Glomerular endothelial cell (primary cell): ENCODE measurements around the gene PLXNA4. TPM values are rescaled to one million over a fixed set of nuclear protein-coding genes. Genes with fewer than 3 reads are reported as not detected.

Experiments
- DNase-seq: peaks from one replicate; pipeline ENCODE4 v3.0.0-alpha.2; 2011; ENCODE audit warnings: low read depth, low spot score; ENCODE audit errors: extremely low read depth
- total RNA-seq: library from RNA; depleted of rRNA; stranded (reverse); fragments of >200 nt; gene quantifications from 2 replicates; pipeline ENCODE4 v1.2.3, GENCODE V29; 2015

The PLXNA4 gene
- total RNA-seq, 1 donor from 2014 or later: 1.2 TPM

DNA sequence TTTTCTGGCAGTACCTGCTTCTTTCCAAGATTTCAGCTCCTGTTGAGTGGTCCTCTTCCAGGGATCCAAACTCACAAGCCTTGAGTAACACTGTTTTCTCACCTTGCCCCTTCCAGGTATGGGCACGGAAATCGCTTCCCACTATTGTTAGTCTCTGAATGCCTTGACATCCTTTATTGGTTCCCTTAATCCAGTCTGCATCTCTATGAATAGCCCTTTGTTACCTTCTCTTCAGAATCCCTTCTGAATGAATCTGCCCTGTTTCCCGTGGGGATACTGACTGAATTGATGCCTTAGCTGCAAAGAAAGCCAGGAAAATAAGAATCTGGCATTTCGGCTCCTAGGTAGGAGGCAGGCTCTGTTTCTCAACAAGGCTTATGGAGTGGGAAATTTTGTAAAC, 467.7 kb downstream of the PLXNA4 start:
- no peak for DNase-seq

DNA sequence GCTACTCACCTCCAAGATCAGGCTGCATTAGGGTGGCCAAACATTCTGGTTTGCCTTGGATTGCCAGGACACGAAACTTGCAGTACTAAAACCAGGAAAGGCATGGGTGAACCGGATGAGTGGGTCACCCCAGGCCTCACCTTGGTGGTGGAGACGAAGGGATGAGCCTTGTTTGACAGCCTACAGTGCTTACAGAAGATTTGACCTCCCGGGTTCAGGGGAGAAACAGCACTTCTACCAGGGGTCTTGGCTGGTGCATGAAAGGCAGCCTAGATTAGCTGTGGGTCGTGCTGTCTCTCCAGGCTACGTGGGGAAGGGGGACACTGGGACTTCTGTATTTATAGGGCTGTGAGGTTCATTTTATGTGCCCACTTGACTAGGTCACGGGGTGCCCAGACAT, 469.8 kb downstream of the PLXNA4 start:
- DNase-seq: no peak

DNA sequence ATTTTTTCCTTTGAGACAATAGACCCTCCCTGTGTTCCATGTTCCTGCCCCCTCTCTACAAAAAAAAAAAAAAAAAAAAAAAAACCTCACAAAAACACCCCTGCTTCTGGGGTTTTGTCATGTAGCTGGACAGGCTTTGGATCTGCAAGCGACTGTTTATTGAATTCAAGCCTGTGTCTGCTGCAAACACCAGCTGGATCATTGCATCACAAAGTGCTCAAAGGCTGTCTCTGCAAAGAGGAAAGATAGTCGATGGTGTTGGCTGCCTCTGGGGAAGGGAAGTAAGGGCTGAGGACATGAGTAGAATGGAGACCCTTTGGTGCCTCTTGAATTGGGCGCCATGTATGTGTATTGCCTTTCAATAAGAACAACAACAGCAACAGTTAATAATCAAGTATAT, 471.2 kb downstream of the PLXNA4 start:
- DNase-seq: no peak

DNA sequence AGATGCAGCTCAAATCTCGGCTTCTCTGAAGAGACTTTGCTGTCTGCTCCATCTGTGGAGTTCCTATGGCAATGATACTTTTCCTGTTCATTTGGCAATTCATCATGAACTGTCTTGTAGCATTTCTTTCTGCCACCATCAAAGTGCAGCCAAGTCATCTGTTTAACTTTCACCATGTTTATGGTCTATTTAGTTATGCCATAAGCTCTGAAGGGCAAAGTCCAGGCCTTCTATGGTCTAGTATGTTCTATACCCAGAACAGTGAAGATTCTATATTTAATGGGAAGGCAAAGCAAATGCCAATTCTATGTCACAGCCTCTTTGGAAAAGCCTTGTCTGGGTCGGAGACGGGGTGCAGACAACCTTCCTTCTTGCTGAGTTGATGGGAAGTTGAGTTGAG, 472.6 kb downstream of the PLXNA4 start:
- DNase-seq: no peak

DNA sequence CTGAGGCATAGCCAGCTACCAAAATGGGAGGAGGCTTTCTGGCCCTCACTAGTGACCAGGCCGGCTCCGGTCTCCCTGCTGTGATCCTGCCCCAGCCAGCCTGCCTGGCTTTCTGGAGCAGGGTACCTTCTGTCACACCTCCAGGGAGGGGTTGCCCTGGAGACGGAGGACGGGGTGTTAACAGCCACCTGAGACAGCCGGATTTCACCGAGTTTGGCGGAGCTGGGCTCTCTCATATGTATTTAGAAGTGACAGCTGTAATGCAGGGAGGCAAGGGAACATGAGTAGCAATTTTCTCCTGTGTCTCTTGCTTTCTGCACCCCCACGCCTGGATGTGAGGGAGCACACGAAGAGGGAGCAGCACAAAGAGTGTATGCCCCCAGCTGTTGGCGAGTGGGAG, 473.3 kb downstream of the PLXNA4 start:
- DNase-seq: no peak

DNA sequence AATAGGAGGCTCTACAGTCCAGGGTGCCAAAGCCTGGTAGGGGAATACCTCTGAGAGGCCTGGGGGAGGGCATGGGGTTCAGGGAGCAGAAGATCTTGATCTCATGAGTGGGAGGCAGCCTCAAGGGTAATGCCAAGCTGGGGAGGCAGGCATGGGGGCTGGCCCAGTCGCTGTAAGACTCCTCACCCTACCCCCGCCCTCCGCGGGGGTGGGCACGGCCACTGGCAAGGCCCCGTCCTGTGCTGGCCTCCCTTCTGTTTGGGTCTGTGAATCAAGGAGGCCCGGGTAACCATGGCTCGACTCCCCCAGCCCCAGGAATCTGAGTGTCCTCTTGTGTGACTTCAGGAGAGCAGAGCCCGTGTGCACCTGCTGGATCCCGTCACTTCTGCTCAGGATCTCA, 473.9 kb downstream of the PLXNA4 start:
- no peak for DNase-seq

DNA sequence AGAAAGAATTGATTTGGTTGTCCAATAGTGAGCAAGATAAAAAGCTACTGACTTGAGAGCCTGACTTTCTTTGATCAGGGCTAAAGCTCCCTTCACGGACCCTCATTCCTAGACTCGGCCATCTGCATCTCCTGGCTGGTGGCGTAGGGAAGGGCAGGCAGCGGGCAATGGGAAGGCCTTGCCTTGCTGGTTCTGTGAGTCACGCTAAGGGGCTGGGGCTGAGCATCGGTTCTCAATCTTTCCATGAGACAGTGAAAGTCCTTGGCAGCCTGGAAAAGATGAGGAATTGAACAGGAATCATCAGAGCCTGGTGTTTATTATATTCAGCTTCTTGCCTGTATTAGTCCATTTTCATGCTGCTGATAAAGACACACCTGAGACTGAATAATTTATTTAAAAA, 475.3 kb downstream of the PLXNA4 start:
- no peak for DNase-seq

DNA sequence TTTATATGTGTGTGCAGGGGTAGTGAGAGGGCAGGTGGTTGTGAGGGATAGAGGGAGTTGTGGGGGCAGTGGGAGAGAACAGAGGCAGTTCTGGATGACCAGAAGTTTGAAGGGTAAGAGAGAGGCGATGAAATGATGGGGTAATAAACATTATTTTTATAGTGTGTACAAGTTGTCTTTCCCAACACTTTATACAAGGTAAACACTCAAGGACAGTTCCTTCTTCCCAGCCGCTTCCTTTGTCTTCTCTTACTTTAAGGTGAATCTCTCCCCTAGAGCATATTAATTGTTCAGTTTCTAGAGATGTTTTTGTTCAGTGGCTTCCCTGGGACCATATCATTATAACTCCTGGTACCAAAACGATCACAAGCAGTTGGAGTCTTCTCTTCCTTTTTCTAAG, 475.8 kb downstream of the PLXNA4 start:
- no peak for DNase-seq

DNA sequence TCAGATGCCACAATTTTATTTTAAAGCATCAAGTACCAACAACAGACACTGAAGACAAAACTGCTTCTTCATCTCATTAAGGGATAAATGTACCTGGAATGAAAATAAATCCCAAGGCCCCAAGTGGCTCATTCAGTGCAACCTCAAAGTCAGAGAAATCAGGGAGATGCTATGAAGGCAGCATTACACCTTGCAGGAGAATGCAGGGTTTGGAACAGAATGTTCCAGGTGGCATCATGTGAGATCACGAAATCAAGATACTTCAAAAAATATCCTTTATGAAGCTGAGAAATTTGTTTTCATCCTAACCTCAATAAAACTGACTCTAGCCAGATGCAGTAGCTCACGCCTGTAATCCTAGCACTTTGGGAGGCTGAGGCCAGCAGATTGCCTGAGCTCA, 477.1 kb downstream of the PLXNA4 start:
- no peak for DNase-seq

DNA sequence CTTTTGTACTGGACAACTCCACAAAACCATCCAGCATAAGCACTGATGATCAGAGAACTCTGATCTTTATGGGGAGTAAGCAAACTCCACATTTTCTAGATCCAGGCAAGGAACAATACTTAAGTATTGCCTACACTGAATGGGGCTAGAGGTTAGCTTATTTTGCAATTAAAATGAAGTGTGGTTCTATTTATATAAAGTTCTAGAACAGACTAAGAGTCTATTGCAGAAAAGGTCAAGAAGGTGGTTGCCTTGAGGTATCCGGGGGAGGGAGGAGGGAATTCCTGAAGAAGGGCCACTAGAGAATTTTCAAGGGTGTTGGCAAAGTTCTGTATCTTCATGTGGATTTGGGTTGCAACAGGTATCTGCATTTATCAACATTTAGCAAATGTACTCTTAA, 477.9 kb downstream of the PLXNA4 start:
- no peak for DNase-seq

DNA sequence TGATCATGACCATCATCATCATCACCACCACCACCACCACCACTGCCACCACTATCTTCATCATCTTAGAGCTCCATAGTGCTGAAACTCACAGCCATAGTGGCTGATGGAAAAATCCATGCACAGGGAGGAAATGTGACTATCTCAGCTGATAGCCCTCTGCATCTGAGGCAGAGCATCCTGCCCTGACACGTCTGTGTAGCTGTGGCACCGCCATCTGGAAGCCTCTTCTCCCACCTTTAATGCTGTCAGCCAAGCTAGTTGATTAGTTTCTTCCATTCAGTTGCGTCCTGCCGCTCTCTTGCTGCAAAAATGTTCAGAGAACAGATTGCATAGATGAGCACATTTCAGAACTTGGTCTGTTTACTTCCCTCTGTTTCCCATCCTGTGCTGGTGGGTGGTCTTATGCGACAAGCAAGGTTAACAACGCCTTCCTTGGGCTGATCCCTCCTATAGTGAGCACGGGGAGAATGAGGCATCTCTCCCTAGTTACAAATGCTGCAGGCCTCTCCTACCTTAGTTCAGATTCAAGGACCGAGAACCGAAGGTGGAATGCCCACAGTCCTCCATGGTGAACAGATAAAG, 478.6 kb downstream of the PLXNA4 start:
- no peak for DNase-seq

DNA sequence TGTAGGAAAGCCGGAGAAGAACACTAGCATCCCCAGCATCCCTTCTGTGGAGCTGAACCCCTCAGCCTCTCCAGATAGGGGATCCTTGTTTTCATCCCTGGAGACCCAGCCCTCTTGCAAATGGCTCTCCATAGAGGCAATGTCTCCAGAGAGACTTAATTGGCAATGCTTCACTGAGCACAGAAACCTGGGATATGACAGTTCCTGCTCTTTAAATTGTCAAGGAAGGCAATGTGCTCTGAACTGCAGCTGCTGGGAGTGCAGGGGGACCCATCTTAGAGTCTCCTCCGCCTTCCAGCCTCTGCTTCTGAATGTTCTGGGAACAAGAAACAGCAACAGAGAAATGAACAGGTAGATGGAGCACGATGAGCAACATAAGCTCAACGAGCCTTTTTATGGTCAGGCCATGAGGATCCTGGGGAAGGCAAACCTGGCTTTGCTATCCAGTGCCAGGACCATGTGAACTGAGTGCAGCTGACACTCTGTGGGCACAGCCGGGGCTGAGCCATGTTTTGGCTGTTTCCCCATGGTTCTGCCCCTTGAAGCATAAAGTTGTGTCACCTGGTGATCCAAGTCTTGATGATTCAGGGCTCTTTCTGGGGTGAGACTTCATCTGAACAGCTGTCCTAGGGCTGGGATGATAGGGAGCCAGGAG, 481.0 kb downstream of the PLXNA4 start:
- DNase-seq: no peak

DNA sequence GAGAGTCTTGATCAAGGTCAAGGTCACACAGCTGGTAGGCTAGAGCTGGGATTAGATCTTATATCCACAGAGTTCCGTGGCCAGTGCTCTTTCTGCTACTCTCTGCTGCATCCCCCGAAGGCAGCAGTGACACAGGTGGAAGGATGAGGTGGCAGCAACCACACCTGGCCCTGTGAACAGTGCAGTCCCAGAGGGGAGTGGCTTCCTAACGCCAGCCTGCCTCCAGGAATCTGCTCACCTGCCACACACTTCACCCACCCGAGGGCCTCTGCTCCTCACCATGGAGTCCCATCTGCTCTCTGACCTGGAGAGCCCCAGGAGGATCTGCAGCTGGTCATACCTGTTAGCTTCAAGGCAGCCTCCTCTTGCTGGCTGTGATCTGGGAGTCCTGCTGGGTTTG, 484.2 kb downstream of the PLXNA4 start:
- no peak for DNase-seq

DNA sequence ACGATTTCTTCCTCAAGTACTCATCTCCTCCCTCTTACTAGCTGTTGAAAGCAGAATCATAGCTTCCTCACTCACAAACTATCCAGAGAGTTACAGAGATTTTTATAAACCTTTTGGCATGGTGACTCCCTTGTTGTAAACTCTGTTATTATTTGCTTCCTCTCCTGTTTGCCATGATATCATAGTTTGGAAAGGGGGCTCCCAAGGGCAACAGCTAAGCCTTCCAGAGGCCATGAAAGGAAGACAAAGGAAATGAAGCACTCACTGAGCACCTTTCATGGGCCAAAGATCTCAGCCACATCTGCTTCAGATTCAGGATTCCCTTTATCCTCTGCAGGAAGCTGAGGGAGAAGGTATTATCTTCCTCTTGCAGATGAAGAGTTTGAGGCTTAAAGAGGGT, 484.6 kb downstream of the PLXNA4 start:
- DNase-seq: no peak

DNA sequence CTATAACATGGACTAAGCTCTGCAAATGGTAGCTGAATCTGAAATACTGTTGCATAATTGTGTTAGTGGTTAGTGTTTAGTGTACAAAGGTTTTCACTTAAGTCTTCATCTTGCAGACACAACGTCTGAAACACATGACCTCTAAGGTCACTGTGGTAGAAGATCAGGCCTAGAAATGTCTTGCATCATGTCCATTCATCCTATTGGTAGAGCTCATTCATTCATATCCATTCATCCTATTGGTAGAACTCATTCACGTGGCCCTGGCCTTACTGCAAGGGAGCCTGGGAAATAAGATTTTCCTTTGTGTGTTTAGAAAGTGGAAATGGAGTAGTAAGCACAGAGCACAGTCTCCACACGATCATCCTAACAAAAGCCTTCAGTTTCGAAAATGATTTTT, 485.8 kb downstream of the PLXNA4 start:
- DNase-seq: no peak

DNA sequence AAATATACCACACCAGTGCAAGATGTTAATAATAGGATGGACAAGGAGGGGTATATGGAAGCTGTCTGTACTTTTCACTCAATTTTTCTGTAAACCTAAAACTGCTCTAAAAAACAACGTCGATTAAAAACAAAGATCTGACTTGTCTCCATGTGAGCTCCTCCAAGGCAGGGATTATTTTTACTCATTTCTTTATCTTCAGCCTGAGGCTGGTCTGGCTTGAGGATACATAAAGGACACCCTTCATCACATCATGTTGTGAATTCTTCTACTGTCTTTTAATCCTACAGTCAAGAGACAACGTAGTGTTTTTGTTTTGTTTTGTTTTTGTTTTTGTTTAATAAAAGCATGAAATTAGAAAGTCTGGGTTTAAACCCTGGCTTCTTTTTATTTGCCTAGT, 486.9 kb downstream of the PLXNA4 start:
- DNase-seq: no peak

DNA sequence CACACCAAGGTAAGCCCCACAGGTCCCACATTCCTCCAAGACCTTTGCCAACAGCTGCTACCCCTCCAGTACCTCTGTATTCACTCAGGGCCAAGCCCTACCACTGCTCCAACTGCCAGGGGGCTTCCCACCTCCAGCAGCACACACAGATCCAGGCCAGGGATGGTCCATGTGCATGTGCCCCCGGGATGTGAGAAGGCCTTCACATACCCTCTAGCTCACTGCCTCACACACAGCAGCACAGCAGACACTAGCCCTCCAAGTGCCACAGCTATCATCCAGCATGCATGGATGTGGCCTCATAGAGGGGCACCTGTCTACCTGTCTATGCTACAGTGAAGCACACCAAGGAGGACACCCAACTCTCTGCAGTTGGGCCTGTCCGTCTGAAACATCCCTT, 488.8 kb downstream of the PLXNA4 start:
- DNase-seq: no peak

DNA sequence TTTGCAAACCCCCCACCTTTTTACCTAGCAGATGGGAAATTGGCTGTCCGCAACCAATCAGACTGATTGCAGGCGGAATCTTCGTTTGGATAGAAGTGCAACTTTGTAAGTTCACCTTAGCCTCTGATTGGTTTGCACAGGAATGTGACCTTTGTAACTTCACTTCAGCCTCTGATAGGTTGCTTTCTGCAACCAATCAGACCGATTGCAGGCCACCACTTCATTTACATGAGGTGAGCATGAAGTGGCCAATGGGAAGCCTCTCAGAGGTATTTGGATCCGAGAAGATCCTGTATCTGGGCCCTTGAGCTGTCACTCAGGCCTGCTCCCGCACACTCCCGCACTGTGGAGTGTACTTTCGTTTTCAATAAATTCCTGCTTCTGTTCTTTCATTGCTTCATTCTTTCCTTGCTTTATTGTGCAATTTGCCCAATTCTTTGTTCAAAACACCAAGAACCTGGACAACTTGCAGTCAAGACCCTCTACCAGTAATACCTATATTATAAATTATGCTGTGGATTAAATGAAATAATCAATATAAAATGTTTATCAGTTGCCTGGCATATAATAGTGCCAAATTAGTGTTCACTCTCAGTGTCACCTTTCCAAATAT, 491.4 kb downstream of the PLXNA4 start:
- no peak for DNase-seq

DNA sequence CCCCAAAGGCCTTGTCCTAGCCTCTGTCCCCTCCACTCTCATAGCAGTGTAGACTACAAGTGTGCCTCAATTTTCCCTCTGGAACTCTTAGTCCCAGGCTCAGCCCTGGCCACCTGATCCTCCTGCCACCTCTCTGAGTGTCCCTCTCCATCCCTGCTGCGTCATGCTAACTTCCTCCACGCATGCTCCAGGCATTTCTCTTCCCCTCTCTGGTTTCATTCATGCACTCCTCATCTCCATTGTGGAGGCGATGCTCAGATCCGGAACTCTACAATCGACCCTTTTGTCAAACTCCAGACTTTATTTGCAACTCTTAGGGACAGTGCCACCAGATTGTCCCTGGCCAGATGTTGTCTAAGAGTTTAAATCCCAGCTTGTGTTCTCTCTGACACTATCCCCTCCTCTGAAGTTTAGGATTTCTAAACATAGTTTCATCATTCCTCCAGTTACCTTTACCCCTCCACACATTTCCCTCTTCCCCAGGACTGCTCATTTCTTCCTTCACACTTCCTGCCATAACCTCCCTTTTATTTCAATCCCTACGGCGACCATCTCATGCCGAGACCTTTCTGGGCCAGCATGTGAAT, 492.6 kb downstream of the PLXNA4 start:
- DNase-seq: no peak

DNA sequence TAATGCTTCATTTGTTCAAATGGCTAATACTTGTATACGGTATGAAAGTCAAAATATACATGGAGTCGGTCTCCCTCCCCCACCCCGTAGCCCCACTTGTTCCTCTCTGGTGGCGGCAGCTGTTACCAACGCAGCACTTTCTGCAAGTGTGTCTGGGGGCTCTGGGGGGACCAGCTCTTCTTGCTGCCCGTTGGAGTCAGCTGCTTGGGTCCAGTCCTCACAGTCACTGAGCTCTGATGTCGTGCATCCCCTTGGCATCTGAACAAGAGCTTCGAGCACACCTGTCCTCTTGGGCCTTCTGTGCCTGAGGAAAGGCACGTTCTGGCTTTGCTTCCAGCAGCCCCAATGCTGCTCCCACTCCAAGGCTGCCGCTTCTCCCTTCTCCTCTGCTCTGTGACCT, 493.1 kb downstream of the PLXNA4 start:
- no peak for DNase-seq

DNA sequence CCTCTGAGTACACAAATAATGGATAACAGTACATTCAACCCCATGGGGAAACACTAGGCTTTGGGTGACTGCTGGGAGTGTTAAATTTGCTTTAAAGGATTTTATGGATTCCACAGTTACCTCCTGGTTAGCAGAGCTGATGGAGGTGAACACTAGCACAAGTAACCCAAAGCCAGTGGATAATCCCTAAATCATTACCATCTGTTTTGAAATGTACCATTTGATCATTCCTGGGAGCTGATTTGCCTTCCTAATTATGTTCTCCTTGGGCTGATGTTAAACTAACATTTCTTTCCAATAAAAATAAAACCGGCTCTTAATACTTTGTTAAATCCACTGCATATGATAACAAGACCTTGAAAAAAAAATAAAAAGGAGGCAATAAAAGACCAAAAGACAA, 493.9 kb downstream of the PLXNA4 start:
- no peak for DNase-seq

DNA sequence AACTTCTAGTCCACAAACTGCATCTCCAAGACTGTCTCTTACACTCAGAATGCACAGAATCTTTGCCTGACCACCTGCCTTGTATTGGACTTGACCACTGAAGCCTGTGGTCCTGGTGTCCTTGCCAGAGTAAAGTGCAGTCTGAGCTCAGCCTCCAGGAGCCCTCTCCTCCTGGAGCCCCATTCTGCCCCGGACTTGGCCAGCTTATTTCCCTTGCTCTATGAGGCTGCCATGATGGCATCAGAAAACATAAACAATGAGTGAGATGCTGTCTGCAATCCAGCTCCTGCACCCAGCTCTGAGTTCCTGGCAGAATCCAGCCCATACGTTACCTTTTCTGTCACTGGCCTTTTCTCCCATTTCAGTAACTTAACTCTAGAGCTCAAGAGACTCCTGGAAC, 494.6 kb downstream of the PLXNA4 start:
- DNase-seq: no peak
